GM12892 (cell line): ENCODE measurements around the gene SGCB.

Source experiments
- DNase-seq: peaks from one replicate; pipeline ENCODE4 v3.0.0; 2011; ENCODE audit not compliant: insufficient read length
- FAIRE-seq: peaks from 2 replicates; lab custom pipeline; 2011; peaks lifted over from hg19 to GRCh38; lab: Jason Lieb, UNC
- POLR2A ChIP-seq: IDR thresholded peaks from 2 replicates; pipeline ENCODE4 v1.6.1; 2011; ENCODE audit warnings: low read depth, low read length, control low read depth
- POLR2AphosphoS5 ChIP-seq: IDR thresholded peaks from 2 replicates; pipeline ENCODE4 v1.6.1; 2011; ENCODE audit warnings: low read depth, low read length, control low read depth
- TAF1 ChIP-seq: IDR thresholded peaks from 2 replicates; pipeline ENCODE4 v1.6.1; 2011; ENCODE audit warnings: low read depth, mild to moderate bottlenecking, control low read depth, low read length, borderline replicate concordance

SGCB gene

GRCh38 chr4:51997647-51998046, 40.5 kb downstream of the SGCB start:
- FAIRE-seq (no peak), DNase-seq (no peak)
- TF ChIP-seq POLR2AphosphoS5: no peak
- TF ChIP-seq POLR2A: no peak
- TF ChIP-seq TAF1: no peak

GRCh38 chr4:51995647-51996220, 42.4 kb downstream of the SGCB start:
- DNase-seq: no peak
- FAIRE-seq: no peak
- TF ChIP-seq TAF1: no peak
- no peak for TF ChIP-seq POLR2AphosphoS5
- no peak for TF ChIP-seq POLR2A
